ENCODE data around the gene ZNF266. TPM values are rescaled to one million over a fixed set of nuclear protein-coding genes. Genes with fewer than 3 reads are reported as not detected.

ZNF266 gene
- total RNA-seq, result 7.6 and 10.0 TPM in 2 replicates

GRCh38 chr19:9435279-9436268 lies at the start of gene ZNF266:
ZNF266 (minus strand) TSS chr19:9435573; CDS start chr19:9420089, 15,484 bp downstream.

GRCh38 chr19:9362905-9363304 lies 72.5 kb downstream of the ZNF266 start, which contains the start of gene ZNF177:
ZNF177 (plus strand) TSS chr19:9363013; CDS start chr19:9378312, 15,299 bp downstream.

Other genes with a start within 250 kb of the ZNF266 start
- not detected in 2 replicates for gene OR7D4, start 216.0 kb downstream of the ZNF266 start, total RNA-seq
- not detected in 2 replicates for gene OR7E24, start 184.6 kb downstream of the ZNF266 start, total RNA-seq
- 1.3 and 2.3 TPM in 2 replicates for gene ZNF699, start 125.7 kb downstream of the ZNF266 start, total RNA-seq
- gene ZNF559, start 111.4 kb downstream of the ZNF266 start, total RNA-seq, result 6.8 and 9.4 TPM in 2 replicates
- gene ZNF177, start 72.6 kb downstream of the ZNF266 start, total RNA-seq, result 1.1 and 1.8 TPM in 2 replicates
- gene ZNF560, start 63.0 kb upstream of the ZNF266 start, total RNA-seq, result under 0.01 and 2.8 TPM in 2 replicates
- 7.4 and 14.4 TPM in 2 replicates for gene ZNF426, start 103.1 kb upstream of the ZNF266 start, total RNA-seq
- gene ZNF121, start 148.9 kb upstream of the ZNF266 start, total RNA-seq, result 17.7 and 27.9 TPM in 2 replicates
- gene ZNF561, start 185.7 kb upstream of the ZNF266 start, total RNA-seq, result 19.3 and 20.6 TPM in 2 replicates
- 25.3 and 29.2 TPM in 2 replicates for gene ZNF562, start 239.5 kb upstream of the ZNF266 start, total RNA-seq